OCI-LY7 (cell line): ENCODE results near the gene TBC1D21.

Source experiments
- EZH2phosphoT487 ChIP-seq: fragments of 200-600 bp; sonication (generic); IDR thresholded peaks from 2 replicates; pipeline ENCODE4 v1.6.1; 2018; ENCODE audit warnings: low read depth, borderline replicate concordance, mild to moderate bottlenecking, mixed run types, antibody characterized with exemption, low read length, moderate library complexity, mixed read lengths
- TF ChIP-seq, protein P1 (sequence below): fragments of 200-600 bp; sonication (generic); conservative IDR thresholded peaks from 2 replicates; pipeline ENCODE4 v1.5.1; 2014; ENCODE audit warnings: mild to moderate bottlenecking, antibody characterized with exemption, low read length, moderate library complexity, mixed read lengths

- TF ChIP-seq, protein P1, sequence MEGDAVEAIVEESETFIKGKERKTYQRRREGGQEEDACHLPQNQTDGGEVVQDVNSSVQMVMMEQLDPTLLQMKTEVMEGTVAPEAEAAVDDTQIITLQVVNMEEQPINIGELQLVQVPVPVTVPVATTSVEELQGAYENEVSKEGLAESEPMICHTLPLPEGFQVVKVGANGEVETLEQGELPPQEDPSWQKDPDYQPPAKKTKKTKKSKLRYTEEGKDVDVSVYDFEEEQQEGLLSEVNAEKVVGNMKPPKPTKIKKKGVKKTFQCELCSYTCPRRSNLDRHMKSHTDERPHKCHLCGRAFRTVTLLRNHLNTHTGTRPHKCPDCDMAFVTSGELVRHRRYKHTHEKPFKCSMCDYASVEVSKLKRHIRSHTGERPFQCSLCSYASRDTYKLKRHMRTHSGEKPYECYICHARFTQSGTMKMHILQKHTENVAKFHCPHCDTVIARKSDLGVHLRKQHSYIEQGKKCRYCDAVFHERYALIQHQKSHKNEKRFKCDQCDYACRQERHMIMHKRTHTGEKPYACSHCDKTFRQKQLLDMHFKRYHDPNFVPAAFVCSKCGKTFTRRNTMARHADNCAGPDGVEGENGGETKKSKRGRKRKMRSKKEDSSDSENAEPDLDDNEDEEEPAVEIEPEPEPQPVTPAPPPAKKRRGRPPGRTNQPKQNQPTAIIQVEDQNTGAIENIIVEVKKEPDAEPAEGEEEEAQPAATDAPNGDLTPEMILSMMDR: no peak
- TF ChIP-seq EZH2phosphoT487: no peak
Observed at GRCh38 chr15:73936181-73936580, 62.8 kb downstream of the TBC1D21 start.
